Testis (tissue), 2 donors: ENCODE results near the gene FSCN2.

Source experiments
- POLR2A ChIP-seq: fragments of 450-650 bp; IDR thresholded peaks from one replicate; pipeline ENCODE4 v1.6.1; 2017; ENCODE audit warnings: antibody characterized with exemption, mild to moderate bottlenecking, moderate library complexity
- TF ChIP-seq, protein P1 (sequence below), 3 experiments: fragments of 450-650 bp in 2 of 3; fragments of 200-600 bp in 1 of 3; sonication (generic) in 1 of 3; IDR thresholded peaks; one replicate each; pipeline ENCODE4 v1.5.1; 2016 to 2019; ENCODE audit warnings: antibody characterized with exemption in 3 of 3, mild to moderate bottlenecking in 2 of 3, moderate library complexity in 1 of 3

DNA sequence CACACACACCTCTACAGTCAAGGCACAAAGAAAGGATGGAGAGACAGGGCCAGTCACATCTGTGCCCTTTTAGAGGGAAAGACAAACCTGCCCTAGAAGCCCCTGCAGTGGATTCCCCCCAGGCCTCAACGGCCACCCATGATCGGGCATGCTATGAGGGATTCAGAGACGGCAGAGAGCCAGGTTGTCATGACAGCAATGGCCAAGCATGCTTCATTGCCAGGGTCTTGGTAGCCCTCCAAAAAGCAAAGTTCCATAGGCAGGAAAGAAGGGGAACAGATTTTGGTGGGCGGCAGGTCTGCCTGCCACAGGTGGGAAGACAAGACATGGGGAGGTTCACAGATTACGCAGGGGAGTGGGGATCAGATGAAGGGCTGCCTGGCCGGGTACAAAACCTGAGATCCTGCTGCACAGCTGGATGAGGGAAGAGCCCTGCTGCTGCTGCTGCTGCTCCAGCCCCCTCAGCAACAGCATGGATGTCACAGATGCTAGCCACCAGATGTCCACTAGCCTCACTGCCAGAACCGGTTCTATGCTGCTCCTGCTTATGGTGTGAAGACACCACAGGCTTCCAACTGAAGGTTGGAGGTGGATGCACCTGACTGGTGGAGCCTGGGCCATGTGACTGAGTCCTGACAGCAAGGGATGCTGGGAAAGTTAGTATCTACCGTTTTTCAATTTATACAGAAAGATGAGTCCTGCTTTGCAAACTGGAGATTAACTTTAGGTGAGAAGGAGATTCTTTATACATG, 33.4 kb upstream of the FSCN2 start:
- TF ChIP-seq, protein P1, sequence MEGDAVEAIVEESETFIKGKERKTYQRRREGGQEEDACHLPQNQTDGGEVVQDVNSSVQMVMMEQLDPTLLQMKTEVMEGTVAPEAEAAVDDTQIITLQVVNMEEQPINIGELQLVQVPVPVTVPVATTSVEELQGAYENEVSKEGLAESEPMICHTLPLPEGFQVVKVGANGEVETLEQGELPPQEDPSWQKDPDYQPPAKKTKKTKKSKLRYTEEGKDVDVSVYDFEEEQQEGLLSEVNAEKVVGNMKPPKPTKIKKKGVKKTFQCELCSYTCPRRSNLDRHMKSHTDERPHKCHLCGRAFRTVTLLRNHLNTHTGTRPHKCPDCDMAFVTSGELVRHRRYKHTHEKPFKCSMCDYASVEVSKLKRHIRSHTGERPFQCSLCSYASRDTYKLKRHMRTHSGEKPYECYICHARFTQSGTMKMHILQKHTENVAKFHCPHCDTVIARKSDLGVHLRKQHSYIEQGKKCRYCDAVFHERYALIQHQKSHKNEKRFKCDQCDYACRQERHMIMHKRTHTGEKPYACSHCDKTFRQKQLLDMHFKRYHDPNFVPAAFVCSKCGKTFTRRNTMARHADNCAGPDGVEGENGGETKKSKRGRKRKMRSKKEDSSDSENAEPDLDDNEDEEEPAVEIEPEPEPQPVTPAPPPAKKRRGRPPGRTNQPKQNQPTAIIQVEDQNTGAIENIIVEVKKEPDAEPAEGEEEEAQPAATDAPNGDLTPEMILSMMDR (IDR thresholded peaks at IDR 0.05): no peak
- TF ChIP-seq POLR2A: no peak
